Spleen (tissue), 11 donors: ENCODE measurements around the gene NFIB. TPM values are rescaled to one million over a fixed set of nuclear protein-coding genes. Genes with fewer than 3 reads are reported as not detected.

ENCODE experiments used
- DNase-seq: peaks from one replicate; pipeline ENCODE4 v3.0.0-alpha.2; 2020
- H3K27ac ChIP-seq, 8 donors: fragments of 200-600 bp; sonication (generic) in 7 of 8; 1 replicate in 4 of 8; 2 replicates in 4 of 8; pipeline versions ENCODE4 v1.5.0 to v1.8.0; 2016 to 2021; ENCODE audit warnings: inconsistent platforms in 4 of 8, mild to moderate bottlenecking in 4 of 8, moderate library complexity in 1 of 8
- H3K27me3 ChIP-seq, 7 donors: fragments of 200-600 bp; sonication (generic) in 6 of 7; replicated peaks in 1 of 7; 1 replicate in 4 of 7; 2 replicates in 3 of 7; pipeline versions ENCODE4 v1.5.0 to v1.8.0; 2016 to 2021; ENCODE audit warnings: inconsistent platforms in 3 of 7, mild to moderate bottlenecking in 1 of 7
- H3K36me3 ChIP-seq, 6 donors: fragments of 200-600 bp; sonication (generic) in 5 of 6; 1 replicate in 4 of 6; 2 replicates in 2 of 6; pipeline versions ENCODE4 v1.5.0 to v1.8.0; 2016 to 2021; ENCODE audit warnings: inconsistent platforms in 2 of 6
- H3K4me1 ChIP-seq, 6 donors: fragments of 200-600 bp; sonication (generic) in 5 of 6; 1 replicate in 3 of 6; 2 replicates in 3 of 6; pipeline versions ENCODE4 v1.5.0 to v1.8.0; 2016 to 2021; ENCODE audit warnings: inconsistent platforms in 3 of 6
- H3K4me3 ChIP-seq, 8 donors: fragments of 200-600 bp; sonication (generic) in 7 of 8; 1 replicate in 4 of 8; 2 replicates in 4 of 8; pipeline versions ENCODE4 v1.5.0 to v1.8.0; 2016 to 2021; ENCODE audit warnings: inconsistent platforms in 4 of 8, mild to moderate bottlenecking in 4 of 8, moderate library complexity in 2 of 8
- H3K9me3 ChIP-seq, 8 donors: fragments of 200-600 bp; sonication (generic) in 7 of 8; 1 replicate in 4 of 8; 2 replicates in 4 of 8; pipeline versions ENCODE4 v1.5.0 to v1.8.0; 2016 to 2021; ENCODE audit warnings: inconsistent platforms in 4 of 8
- POLR2A ChIP-seq, 3 donors: fragments of 450-650 bp; IDR thresholded peaks; one replicate each; pipeline ENCODE4 v1.5.1; 2017; ENCODE audit warnings: antibody characterized with exemption in 3 of 3, mild to moderate bottlenecking in 1 of 3
- POLR2AphosphoS5 ChIP-seq, 3 donors: sonication (generic); formaldehyde crosslinking; IDR thresholded peaks; one replicate each; pipeline ENCODE4 v1.5.1; 2017; ENCODE audit warnings: antibody characterized with exemption in 3 of 3
- WGBS, 5 donors: extraction: QIAGEN DNeasy Blood & Tissue Kit in 3 of 5; methylation state at CpG; one replicate each; pipeline versions ENCODE4 v1.1.5 to v1.1.7; 2013 to 2018; 5-methylcytosine and 5-hydroxymethylcytosine counted together
- intact Hi-C: fragments of 100-400 bp; cut with DNase I; formaldehyde crosslinking; loops from one replicate; pipeline ENCODE4 v1.15.0; 2023; ENCODE audit warnings: low total_unique reads
- polyA plus RNA-seq, 3 donors: library from polyadenylated mRNA; stranded (reverse); fragments of 200-250 nt; gene quantifications; one replicate each; pipeline ENCODE4 v1.2.1, GENCODE V29; 2013
- total RNA-seq, 7 donors: library from RNA; depleted of rRNA in 3 of 7; stranded (reverse); fragments of >200 nt in 3 of 7; fragmentation: NEBNext Ultra II Directional in 4 of 7; extraction: Animal tissue kit (Norgen Biotek cat#: 25700) in 4 of 7; gene quantifications; one replicate each; pipeline versions ENCODE4 v1.1.0 to v1.2.1, GENCODE V29; 2016 to 2021
- TF ChIP-seq, protein P1 (sequence below), 11 experiments: fragments of 200-600 bp in 7 of 11; fragments of 450-650 bp in 4 of 11; sonication (generic) in 4 of 11; IDR thresholded peaks in 8 of 11; conservative IDR thresholded peaks in 3 of 11; 1 replicate in 7 of 11; 2 replicates in 4 of 11; pipeline versions ENCODE4 v1.4.0 to v1.8.0; 2016 to 2021; ENCODE audit warnings: antibody characterized with exemption in 11 of 11, inconsistent platforms in 4 of 11, mild to moderate bottlenecking in 1 of 11
- donor health status: healthy with polysubstance abuse.
- donor health status: DM: no; HTN: no; CAD: no; lungs with moderate emphysema.
- donor health status: DM: no; HTN: no; CAD: no.
- donor health status: Bipolar disorder and iron deficiency.
- donor health status: healthy.
- donor health status: DM: no; HTN: no; CAD: no.
- donor health status: DM: yes; HTN: yes; CAD: no.

The NFIB gene
- total and polyA plus RNA-seq, 10 donors, result 3.6 to 96.8 (median 48.4) TPM

DNA sequence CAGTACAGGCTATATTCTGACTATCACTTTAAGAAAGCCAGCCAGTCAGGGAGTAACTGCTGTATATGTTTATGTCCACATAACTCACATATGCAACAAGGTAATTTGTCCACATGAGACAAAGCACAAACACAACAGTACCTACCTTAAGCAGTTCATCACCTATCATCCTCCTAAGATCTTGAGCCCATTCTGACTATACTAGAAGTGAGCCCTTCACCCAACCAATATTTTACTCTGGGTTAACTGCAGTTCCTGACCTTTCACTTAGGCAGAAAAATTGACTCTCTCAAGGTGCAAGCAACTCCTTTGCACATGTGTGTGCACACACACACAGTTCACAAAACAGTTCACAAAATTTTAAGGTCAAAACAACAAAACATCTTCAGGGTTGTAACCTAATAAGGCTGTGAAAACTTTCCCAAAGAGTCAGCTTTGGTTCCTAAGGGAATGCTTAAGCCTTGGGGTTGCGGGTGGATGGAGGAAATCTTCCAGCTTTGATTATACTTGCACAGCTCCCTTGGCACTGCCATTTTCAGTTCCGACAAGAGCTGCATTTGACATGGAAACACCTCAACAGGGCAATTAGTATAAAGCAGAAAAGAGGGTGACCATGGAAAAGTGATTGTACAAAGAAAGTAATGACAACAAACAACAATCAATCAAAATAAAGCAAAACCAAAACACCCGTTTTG, 215.3 kb downstream of the NFIB start:
- Histone ChIP-seq H3K27me3 (no peaks in the 10 kb centered on the region), H3K4me3 (no peak overlapping the region), H3K27ac (peak overlapping the region in 4 of 8 donors; percentile 3 to 87 (median 76)), H3K9me3 (no peaks in the 10 kb centered on the region), H3K4me1 (peaks cover 0 to 30% (median 9%) of the 10 kb centered on the region in 6 donors), H3K36me3 (no peaks in the 10 kb centered on the region)
- no peak for DNase-seq
- TF ChIP-seq POLR2A (IDR thresholded peaks at IDR 0.05), result no peak
- TF ChIP-seq, protein P1, sequence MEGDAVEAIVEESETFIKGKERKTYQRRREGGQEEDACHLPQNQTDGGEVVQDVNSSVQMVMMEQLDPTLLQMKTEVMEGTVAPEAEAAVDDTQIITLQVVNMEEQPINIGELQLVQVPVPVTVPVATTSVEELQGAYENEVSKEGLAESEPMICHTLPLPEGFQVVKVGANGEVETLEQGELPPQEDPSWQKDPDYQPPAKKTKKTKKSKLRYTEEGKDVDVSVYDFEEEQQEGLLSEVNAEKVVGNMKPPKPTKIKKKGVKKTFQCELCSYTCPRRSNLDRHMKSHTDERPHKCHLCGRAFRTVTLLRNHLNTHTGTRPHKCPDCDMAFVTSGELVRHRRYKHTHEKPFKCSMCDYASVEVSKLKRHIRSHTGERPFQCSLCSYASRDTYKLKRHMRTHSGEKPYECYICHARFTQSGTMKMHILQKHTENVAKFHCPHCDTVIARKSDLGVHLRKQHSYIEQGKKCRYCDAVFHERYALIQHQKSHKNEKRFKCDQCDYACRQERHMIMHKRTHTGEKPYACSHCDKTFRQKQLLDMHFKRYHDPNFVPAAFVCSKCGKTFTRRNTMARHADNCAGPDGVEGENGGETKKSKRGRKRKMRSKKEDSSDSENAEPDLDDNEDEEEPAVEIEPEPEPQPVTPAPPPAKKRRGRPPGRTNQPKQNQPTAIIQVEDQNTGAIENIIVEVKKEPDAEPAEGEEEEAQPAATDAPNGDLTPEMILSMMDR (IDR thresholded peaks at IDR 0.05 in 8 of 11, conservative IDR thresholded peaks at IDR 0.05 in 3 of 11), result no peak
- no peak for TF ChIP-seq POLR2AphosphoS5 (IDR thresholded peaks at IDR 0.05)
- 64 to 79% (median 73%) methylated on average over 3 of the region's 3 CpGs for WGBS, 5 donors
- intact Hi-C loops, result loop anchor here (10.0 kb wide), 1 partner anchor 216 kb away; the partner anchor contains the start of gene NFIB

DNA sequence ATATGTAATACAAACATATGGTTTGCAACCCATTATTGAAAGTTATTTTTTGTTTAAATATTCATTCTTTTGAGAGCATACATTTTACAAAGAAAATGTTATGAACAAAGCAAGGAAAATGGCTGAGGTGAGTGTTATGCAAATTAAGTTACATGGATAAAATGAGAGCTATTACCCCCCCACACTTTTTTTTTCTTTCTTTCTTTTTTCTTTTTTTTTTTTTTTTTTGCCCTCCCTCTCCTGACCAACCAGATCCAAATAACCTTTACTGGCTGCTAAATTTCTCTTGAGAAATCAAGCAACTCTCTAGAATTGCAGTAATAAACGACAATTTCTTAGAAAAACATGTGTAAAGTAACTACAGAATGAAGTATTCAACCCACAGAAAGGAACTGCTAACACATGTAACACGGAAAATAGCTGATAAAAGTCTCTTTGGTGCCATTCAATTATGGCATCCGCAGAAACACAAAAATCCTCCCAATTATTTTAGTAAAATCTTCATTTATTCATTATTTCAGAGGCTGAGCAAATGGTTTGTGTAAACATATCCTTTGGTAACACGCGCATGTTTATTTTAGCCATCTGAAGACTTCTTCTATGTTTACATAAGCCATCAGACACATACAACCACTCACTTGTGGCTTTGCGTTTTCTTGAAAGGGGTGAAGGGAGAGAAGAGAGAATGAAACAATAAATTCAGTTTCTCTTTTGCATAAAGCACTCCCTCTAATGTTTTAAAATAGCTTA, 216.1 kb downstream of the NFIB start:
- Histone ChIP-seq H3K36me3 (no peaks in the 10 kb centered on the region), H3K4me3 (no peak overlapping the region), H3K27ac (peak overlapping the region in 6 of 8 donors; percentile 62 to 87 (median 74)), H3K27me3 (no peaks in the 10 kb centered on the region), H3K9me3 (no peaks in the 10 kb centered on the region), H3K4me1 (peaks cover 0 to 30% (median 9%) of the 10 kb centered on the region in 6 donors)
- TF ChIP-seq, protein P1 (IDR thresholded peaks at IDR 0.05 in 8 of 11, conservative IDR thresholded peaks at IDR 0.05 in 3 of 11), result no peak
- TF ChIP-seq POLR2A (IDR thresholded peaks at IDR 0.05), result no peak
- no peak for TF ChIP-seq POLR2AphosphoS5 (IDR thresholded peaks at IDR 0.05)
- no peak for DNase-seq
- WGBS, 5 donors, result 68 to 82% (median 74%) methylated on average over 6 of the region's 6 CpGs
- intact Hi-C loops, result loop anchor here (10.0 kb wide), 1 partner anchor 217 kb away; the partner anchor contains the start of gene NFIB

DNA sequence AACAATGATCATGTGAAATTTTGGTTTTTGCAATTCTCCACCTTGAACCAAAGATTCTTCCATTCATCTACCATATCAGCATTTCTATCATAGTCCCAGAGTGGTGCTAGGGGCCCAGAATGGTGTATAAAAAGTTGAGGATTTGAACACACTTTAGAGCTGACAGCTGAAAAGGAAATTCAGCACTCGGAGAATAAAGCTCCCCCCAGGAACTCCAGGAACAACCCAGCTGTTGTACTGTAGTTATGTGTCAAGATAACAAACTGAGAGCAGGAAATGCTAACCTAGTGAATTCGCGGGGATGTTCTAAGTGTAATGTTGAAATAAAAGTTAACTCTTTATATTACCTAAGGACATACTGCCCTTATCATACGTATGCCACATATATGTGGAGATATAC, 216.7 kb downstream of the NFIB start:
- intact Hi-C loops, result loop anchor here (10.0 kb wide), 1 partner anchor 218 kb away; the partner anchor contains the start of gene NFIB
- peak overlapping the region in 1 of 8 donors; percentile 42 for H3K4me3 ChIP-seq

More for the DNA sequence above, 216.7 kb downstream of the NFIB start:
- no peak for DNase-seq
- no peaks in the 10 kb centered on the region for H3K36me3 ChIP-seq
- H3K4me1 ChIP-seq, result peaks cover 0 to 30% (median 9%) of the 10 kb centered on the region in 6 donors
- WGBS, 5 donors, result 14 to 18% (median 16%) methylated on average over 4 of the region's 4 CpGs
- no peaks in the 10 kb centered on the region for H3K27me3 ChIP-seq
- TF ChIP-seq POLR2AphosphoS5 (IDR thresholded peaks at IDR 0.05), result peak in 1 of 3 donors; percentile 24
- TF ChIP-seq, protein P1 (IDR thresholded peaks at IDR 0.05 in 8 of 11, conservative IDR thresholded peaks at IDR 0.05 in 3 of 11), result no peak
- H3K27ac ChIP-seq, result peak overlapping the region in 7 of 8 donors; percentile 62 to 87 (median 70)
- no peaks in the 10 kb centered on the region for H3K9me3 ChIP-seq
